Gastroesophageal sphincter (tissue), 4 donors: ENCODE measurements around the gene GAS2. TPM values are rescaled to one million over a fixed set of nuclear protein-coding genes. Genes with fewer than 3 reads are reported as not detected.

Experiments used
- ATAC-seq: fragments of 150-250 bp; one replicate; pipeline ENCODE4 v1.9.1; 2016; ENCODE audit warnings: mild to moderate bottlenecking, moderate library complexity
- H3K27ac ChIP-seq, 4 donors: fragments of 200-600 bp; sonication (generic) in 3 of 4; 1 replicate in 3 of 4; 2 replicates in 1 of 4; pipeline ENCODE4 v1.5.1; 2016 to 2019
- H3K27me3 ChIP-seq: fragments of 200-600 bp; sonication (generic); one replicate; pipeline ENCODE4 v1.5.1; 2019
- H3K36me3 ChIP-seq, 2 donors: fragments of 200-600 bp; sonication (generic); one replicate each; pipeline ENCODE4 v1.5.1; 2019; ENCODE audit warnings: control low read depth in 1 of 2
- H3K4me1 ChIP-seq, 3 donors: fragments of 200-600 bp; sonication (generic); 1 replicate in 2 of 3; 2 replicates in 1 of 3; pipeline ENCODE4 v1.5.1; 2016 to 2019; ENCODE audit warnings: control low read depth in 2 of 3
- H3K4me3 ChIP-seq, 2 donors: fragments of 200-600 bp; sonication (generic); one replicate each; pipeline ENCODE4 v1.5.1; 2019; ENCODE audit warnings: mild to moderate bottlenecking in 1 of 2, moderate library complexity in 1 of 2
- H3K9me3 ChIP-seq, 3 donors: fragments of 200-600 bp; sonication (generic); one replicate each; pipeline ENCODE4 v1.5.1; 2017 to 2019; ENCODE audit warnings: control low read depth in 2 of 3
- CTCF ChIP-seq, 4 experiments: fragments of 200-600 bp in 2 of 4; fragments of 450-650 bp in 2 of 4; sonication (generic) in 1 of 4; IDR thresholded peaks; one replicate each; pipeline ENCODE4 v1.5.1; 2017 to 2019; ENCODE audit warnings: antibody characterized with exemption in 4 of 4, mild to moderate bottlenecking in 2 of 4, moderate library complexity in 2 of 4
- EP300 ChIP-seq: sonication (generic); formaldehyde crosslinking; IDR thresholded peaks from one replicate; pipeline ENCODE4 v1.6.1; 2017; ENCODE audit warnings: antibody characterized with exemption, mild to moderate bottlenecking
- POLR2A ChIP-seq, 2 donors: fragments of 450-650 bp; IDR thresholded peaks; one replicate each; pipeline ENCODE4 v1.6.1; 2017; ENCODE audit warnings: antibody characterized with exemption in 2 of 2, mild to moderate bottlenecking in 2 of 2, moderate library complexity in 1 of 2
- POLR2AphosphoS5 ChIP-seq: sonication (generic); formaldehyde crosslinking; IDR thresholded peaks from one replicate; pipeline ENCODE4 v1.6.1; 2017; ENCODE audit warnings: antibody characterized with exemption
- WGBS, 2 donors: methylation state at CpG; one replicate each; pipeline ENCODE4 v1.1.5; 2018; ENCODE audit warnings: low coverage in 1 of 2; 5-methylcytosine and 5-hydroxymethylcytosine counted together
- total RNA-seq, 4 donors: library from RNA; depleted of rRNA; stranded (reverse); fragments of >200 nt; gene quantifications; one replicate each; pipeline ENCODE4 v1.1.0, GENCODE V29; 2016

GAS2 gene
- total RNA-seq, 4 donors from 2014 or later = 0.67 to 1.4 (median 0.86) TPM

- H3K27me3 ChIP-seq = no peaks in the 10 kb centered on the region
- H3K36me3 ChIP-seq = no peaks in the 10 kb centered on the region
- TF ChIP-seq EP300 (no peak), POLR2A (IDR thresholded peaks at IDR 0.05) (no peak), CTCF (IDR thresholded peaks at IDR 0.05) (no peak), POLR2AphosphoS5 (no peak)
- WGBS, 2 donors = 60 to 69% methylated on average over 1 of the region's 1 CpG
- no peak overlapping the region for H3K4me3 ChIP-seq
- no peaks in the 10 kb centered on the region for H3K9me3 ChIP-seq
- no peak overlapping the region for H3K27ac ChIP-seq
- H3K4me1 ChIP-seq = no peaks in the 10 kb centered on the region
- no peak for ATAC-seq
Observed at GRCh38 chr11:22699388-22699787, 33.0 kb downstream of the GAS2 start.

GRCh38 chr11:22702031-22702430, 35.6 kb downstream of the GAS2 start:
- H3K27me3 ChIP-seq = no peaks in the 10 kb centered on the region
- TF ChIP-seq CTCF (IDR thresholded peaks at IDR 0.05) (no peak), POLR2A (IDR thresholded peaks at IDR 0.05) (no peak), EP300 (no peak), POLR2AphosphoS5 (no peak)
- ATAC-seq = no peak
- no peaks in the 10 kb centered on the region for H3K4me1 ChIP-seq
- no peaks in the 10 kb centered on the region for H3K9me3 ChIP-seq
- H3K36me3 ChIP-seq = no peaks in the 10 kb centered on the region
- H3K4me3 ChIP-seq = no peak overlapping the region
- H3K27ac ChIP-seq = no peak overlapping the region

GRCh38 chr11:22703040-22703439, 36.6 kb downstream of the GAS2 start:
- 39 to 40% methylated on average over 3 of the region's 3 CpGs for WGBS, 2 donors
- no peaks in the 10 kb centered on the region for H3K36me3 ChIP-seq
- H3K27ac ChIP-seq = no peak overlapping the region
- no peaks in the 10 kb centered on the region for H3K27me3 ChIP-seq
- H3K4me1 ChIP-seq = no peaks in the 10 kb centered on the region
- no peak overlapping the region for H3K4me3 ChIP-seq
- TF ChIP-seq CTCF (IDR thresholded peaks at IDR 0.05) (no peak), EP300 (no peak), POLR2AphosphoS5 (no peak), POLR2A (IDR thresholded peaks at IDR 0.05) (no peak)
- ATAC-seq = no peak
- no peaks in the 10 kb centered on the region for H3K9me3 ChIP-seq

GRCh38 chr11:22703591-22703990, 37.2 kb downstream of the GAS2 start:
- Histone ChIP-seq H3K27me3 (no peaks in the 10 kb centered on the region), H3K4me3 (no peak overlapping the region), H3K36me3 (no peaks in the 10 kb centered on the region), H3K27ac (no peak overlapping the region), H3K4me1 (no peaks in the 10 kb centered on the region), H3K9me3 (no peaks in the 10 kb centered on the region)
- ATAC-seq = no peak
- 39 to 59% methylated on average over 2 of the region's 2 CpGs for WGBS, 2 donors
- TF ChIP-seq CTCF (IDR thresholded peaks at IDR 0.05) = no peak
- TF ChIP-seq EP300 = no peak
- TF ChIP-seq POLR2A (IDR thresholded peaks at IDR 0.05) = no peak

- H3K36me3 ChIP-seq = no peaks in the 10 kb centered on the region
- ATAC-seq = no peak
- no peaks in the 10 kb centered on the region for H3K4me1 ChIP-seq
- H3K27ac ChIP-seq = no peak overlapping the region
- H3K9me3 ChIP-seq = peaks cover 0 to 2% (median 0%) of the 10 kb centered on the region in 3 donors
- TF ChIP-seq POLR2AphosphoS5 (no peak), EP300 (no peak), CTCF (IDR thresholded peaks at IDR 0.05) (no peak), POLR2A (IDR thresholded peaks at IDR 0.05) (no peak)
- no peak overlapping the region for H3K4me3 ChIP-seq
- 40 to 71% methylated on average over 2 to 3 of the region's 3 CpGs for WGBS, 2 donors
- H3K27me3 ChIP-seq = no peaks in the 10 kb centered on the region
Observed at GRCh38 chr11:22707119-22707899, 40.9 kb downstream of the GAS2 start.
